ENCODE data around the gene AOX1.

DNA sequence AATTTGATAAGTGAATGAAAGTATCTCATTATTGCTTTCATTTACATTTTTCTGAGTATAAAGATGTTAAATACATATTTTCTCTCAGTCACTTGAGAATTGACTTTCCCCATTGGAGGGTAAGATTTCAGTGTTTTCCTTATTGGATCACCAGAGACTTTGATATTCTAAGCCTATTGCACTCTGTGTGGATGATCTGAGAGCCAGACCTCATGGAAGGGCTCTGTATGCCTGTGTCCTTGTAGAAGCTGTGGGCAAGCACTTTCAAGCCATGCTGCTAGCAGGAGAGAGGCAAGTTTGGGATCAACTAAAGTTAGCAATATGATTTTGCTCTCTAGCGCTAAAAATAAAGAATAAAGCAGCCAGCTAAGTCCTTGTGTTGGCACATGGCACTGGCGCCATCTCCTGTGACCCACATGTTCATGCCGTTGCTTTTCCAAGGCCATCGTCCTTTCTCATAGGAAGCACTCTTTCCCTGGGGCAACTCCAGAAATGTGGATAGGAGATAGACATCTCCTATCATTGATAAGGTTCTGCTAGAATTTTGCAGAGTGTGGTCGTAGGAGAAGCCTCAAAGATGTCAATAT is 72.6 kb downstream of the AOX1 start:
- no peak for TF ChIP-seq POLR2AphosphoS5 (IDR thresholded peaks at IDR 0.05; ENCODE audit: low read depth, low read length)
- no peak for TF ChIP-seq TAF1 (IDR thresholded peaks at IDR 0.05; ENCODE audit: borderline replicate concordance, insufficient read depth, low read length)
- TF ChIP-seq, protein P1, sequence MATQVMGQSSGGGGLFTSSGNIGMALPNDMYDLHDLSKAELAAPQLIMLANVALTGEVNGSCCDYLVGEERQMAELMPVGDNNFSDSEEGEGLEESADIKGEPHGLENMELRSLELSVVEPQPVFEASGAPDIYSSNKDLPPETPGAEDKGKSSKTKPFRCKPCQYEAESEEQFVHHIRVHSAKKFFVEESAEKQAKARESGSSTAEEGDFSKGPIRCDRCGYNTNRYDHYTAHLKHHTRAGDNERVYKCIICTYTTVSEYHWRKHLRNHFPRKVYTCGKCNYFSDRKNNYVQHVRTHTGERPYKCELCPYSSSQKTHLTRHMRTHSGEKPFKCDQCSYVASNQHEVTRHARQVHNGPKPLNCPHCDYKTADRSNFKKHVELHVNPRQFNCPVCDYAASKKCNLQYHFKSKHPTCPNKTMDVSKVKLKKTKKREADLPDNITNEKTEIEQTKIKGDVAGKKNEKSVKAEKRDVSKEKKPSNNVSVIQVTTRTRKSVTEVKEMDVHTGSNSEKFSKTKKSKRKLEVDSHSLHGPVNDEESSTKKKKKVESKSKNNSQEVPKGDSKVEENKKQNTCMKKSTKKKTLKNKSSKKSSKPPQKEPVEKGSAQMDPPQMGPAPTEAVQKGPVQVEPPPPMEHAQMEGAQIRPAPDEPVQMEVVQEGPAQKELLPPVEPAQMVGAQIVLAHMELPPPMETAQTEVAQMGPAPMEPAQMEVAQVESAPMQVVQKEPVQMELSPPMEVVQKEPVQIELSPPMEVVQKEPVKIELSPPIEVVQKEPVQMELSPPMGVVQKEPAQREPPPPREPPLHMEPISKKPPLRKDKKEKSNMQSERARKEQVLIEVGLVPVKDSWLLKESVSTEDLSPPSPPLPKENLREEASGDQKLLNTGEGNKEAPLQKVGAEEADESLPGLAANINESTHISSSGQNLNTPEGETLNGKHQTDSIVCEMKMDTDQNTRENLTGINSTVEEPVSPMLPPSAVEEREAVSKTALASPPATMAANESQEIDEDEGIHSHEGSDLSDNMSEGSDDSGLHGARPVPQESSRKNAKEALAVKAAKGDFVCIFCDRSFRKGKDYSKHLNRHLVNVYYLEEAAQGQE (IDR thresholded peaks at IDR 0.05; ENCODE audit: insufficient read depth in 1 of 2, low read depth in 2 of 2, low read length in 2 of 2): no peak
